ENCODE data around the gene RAB23. TPM values are rescaled to one million over a fixed set of nuclear protein-coding genes. Genes with fewer than 3 reads are reported as not detected.

RAB23 gene
- 6.6 and 8.1 TPM in 2 replicates for total RNA-seq

DNA sequence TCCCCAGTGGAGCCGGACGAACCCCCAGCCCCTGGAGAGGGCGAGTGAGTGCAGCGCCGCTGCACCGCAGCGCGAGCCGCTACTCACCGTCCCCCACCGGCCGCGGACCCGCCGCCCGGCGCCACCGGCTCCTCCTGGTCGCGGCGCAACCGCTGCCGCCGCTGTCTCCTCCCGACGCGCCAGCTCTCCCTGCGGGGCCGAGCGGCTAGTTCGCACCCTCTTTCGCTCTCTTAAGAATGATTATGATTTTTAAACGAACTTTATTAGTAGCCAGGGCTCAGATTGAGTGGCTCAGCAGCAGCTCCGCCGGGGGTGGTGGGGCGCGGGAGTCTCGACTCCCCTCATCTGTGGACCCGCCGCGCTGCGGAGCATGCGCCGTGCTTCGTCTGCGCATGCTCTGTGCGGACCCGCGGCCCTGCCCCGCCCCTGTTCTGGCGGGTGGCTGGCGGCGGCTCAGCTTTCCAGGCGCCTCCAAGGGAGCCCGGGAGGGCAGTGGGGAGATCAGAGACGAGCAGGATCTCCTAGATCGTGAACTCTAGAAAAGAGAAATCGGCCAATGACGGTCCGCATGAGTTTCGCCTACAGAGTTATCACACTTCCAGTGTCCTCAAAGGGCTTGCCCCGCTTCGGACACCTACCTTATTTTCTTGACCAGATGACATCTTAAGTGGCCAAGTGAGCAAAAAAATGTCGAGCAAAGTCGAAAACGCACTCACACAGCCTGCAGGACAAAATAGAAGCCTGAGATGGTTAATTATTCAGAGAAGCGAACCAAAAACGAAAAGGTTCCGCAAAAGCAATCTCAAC is at the start of gene RAB23:
Gene RAB23 (minus strand): TSS at position 372 of the 807 bp plus-strand sequence. CDS start 11,927 bp downstream, outside the sequence.

DNA sequence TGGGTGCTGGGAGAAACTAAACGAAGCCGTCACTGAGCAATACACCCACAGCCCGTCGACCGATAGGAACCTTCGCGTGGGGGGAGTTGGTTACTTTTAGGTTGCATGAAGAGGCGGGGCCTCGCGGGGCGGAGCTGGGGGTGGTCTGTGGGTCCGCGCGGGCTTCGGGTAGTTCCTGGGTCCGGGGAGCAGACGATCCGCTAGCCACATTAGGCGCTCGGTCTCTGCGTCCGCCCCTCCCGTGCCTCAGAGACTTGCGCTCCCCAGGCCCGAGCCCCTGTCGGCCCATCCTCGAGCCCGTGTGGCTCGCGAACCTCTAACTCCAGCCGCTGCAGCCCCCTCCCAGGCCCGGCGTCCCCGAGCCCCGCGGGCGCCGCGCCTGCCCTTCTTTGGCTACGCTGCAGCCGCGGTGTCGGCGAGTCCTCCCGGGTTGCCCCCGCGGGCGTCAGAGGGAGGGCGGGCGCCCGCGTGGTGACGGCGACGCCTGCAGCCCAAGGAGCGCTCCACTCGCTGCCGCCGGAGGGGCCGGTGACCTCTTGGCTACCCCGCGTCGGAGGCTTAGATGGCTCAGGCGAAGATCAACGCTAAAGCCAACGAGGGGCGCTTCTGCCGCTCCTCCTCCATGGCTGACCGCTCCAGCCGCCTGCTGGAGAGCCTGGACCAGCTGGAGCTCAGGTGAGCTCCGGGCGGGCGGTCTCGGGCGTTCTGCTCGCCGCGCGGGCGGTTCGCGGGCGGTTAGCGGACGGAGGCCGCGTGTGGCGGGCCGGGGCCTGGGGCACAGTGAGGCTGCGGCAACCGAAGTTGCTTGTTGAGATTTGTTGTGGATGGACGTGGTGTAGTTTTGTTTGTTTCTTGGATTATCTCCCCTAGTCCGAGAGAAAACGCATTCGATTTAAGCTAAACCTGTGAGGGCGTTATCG is 49.7 kb downstream of the RAB23 start, which contains the start of gene BAG2:
Gene BAG2 (plus strand): TSS at position 191 of the 920 bp plus-strand sequence. CDS start 372 bp downstream, at position 563.

Other genes with a start within 250 kb of the RAB23 start
- 4.6 and 5.4 TPM in 2 replicates for gene KIAA1586, start 175.6 kb downstream of the RAB23 start, total RNA-seq
- 19.8 and 22.6 TPM in 2 replicates for gene ZNF451, start 132.1 kb downstream of the RAB23 start, total RNA-seq
- gene BAG2, start 50.0 kb downstream of the RAB23 start, total RNA-seq: 1.1 and 2.8 TPM in 2 replicates
- gene PRIM2, start 95.3 kb upstream of the RAB23 start, total RNA-seq: 15.0 and 27.5 TPM in 2 replicates